GM18520 (cell line): ENCODE data around the gene NECAB2.

Source experiments
- ATAC-seq: cut with Tn5 transposase; IDR thresholded peaks from one replicate; pipeline ENCODE4 v1.9.1; 2021; ENCODE audit not compliant: unreplicated experiment

The NECAB2 gene

GRCh38 chr16:83965444-83966152 is 2.4 kb upstream of the NECAB2 start:
- ATAC-seq: no peak

DNA sequence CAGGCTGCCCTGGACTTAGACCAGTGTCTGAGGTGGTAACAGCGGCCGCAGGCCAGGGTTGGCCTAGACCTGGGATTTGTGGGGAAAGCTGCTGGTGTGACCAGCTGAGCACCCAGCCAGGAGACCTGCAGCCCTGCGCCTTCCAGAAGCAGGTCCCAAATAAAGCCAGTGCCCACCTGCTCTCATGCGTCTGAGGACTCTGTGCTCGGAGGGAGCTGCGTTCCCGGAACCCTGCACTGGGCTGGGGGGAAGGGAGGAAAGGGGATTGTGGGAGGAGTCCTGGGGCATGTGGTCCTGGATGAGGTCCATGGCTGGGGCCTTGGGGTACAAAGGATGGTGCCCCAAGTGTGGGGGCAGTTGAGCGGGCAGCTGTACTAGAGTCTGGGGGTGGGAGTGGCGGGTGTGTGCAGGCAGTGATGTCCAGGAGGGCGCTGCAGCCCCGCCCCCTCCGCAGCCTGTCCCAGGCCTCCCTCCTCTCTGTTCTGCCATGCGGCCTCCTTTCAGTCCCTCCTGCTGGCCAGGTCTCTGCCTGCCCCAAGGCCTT is 1.8 kb upstream of the NECAB2 start:
- ATAC-seq: no peak

DNA sequence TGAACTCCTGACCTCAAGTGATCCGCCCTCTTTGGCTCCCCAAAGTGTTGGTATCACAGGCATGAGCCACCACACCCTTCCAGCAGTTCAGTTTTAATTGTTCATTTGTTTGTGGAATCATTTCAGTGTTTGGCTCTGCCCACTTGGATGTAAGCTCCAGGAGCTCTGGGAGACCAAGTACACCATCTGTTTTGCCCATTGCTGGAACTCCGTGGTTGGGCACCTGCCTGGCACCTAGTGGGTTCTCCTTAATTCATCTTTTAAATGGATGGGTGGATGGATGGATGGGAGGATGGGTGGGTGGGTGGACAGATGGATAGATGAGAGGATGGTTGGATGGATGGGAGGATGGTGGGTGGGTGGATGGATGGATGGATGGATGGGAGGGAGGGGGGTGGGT is 953 bp upstream of the NECAB2 start:
- ATAC-seq: no peak

DNA sequence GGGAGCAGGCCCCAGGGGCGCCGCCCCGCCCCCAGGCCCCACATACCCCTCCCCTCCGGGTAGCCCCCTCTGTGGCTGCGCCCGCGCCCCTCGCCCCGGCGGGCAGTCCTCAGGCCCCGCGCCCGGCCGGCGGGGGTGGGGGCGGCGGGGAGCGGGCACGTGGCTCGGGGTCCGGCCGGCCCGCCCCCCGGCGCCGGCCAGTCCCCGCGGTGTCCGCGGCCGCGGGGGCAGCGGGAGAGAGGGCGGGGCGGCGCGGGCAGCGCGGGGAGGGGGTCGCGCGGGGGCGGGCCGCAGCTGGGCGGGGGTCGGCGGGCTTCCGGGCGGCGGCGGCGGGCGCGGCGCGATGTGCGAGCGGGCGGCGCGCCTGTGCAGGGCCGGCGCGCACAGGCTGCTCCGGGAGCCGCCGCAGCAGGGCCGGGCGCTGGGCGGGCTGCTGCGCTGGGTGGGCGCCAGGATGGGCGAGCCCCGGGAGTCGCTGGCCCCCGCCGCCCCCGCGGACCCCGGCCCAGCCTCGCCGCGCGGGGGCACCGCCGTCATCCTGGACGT is 335 bp downstream of the NECAB2 start:
- ATAC-seq: no peak

GRCh38 chr16:83968891-83969649 is 1.0 kb downstream of the NECAB2 start:
- no peak for ATAC-seq

DNA sequence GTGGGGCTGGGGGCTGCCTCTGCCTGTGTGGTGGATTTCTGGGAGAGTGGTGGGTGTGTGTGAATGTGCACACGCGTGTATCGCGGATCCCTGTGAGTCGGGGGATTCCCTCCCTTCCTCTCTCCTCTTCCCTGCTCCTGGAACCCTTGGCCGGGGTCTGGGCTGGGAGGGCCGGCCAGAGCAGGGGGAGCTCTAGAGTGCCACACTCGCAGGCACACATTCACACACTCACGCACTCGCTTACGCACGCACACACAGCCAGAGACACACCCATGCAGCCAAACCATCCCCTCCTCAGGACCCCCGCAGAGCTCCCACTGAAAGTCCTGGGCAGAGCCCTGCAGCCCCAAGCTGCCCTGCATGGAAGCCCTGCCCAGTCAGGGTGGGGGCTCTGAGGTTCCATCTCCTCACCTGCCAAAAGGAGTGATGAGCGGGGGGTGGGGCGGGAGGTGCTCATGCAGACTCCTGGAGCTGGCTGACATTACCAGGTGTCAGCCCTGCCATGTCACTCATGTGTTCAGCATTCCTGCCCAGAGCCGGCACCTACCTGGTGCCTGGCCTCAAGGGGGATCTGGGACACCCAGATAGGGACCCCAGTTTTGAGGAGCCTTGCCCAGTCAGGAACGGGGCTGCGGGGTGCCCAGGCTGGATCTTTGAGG is 1.9 kb downstream of the NECAB2 start:
- ATAC-seq: no peak

GRCh38 chr16:83970430-83970815 is 2.4 kb downstream of the NECAB2 start:
- no peak for ATAC-seq

DNA sequence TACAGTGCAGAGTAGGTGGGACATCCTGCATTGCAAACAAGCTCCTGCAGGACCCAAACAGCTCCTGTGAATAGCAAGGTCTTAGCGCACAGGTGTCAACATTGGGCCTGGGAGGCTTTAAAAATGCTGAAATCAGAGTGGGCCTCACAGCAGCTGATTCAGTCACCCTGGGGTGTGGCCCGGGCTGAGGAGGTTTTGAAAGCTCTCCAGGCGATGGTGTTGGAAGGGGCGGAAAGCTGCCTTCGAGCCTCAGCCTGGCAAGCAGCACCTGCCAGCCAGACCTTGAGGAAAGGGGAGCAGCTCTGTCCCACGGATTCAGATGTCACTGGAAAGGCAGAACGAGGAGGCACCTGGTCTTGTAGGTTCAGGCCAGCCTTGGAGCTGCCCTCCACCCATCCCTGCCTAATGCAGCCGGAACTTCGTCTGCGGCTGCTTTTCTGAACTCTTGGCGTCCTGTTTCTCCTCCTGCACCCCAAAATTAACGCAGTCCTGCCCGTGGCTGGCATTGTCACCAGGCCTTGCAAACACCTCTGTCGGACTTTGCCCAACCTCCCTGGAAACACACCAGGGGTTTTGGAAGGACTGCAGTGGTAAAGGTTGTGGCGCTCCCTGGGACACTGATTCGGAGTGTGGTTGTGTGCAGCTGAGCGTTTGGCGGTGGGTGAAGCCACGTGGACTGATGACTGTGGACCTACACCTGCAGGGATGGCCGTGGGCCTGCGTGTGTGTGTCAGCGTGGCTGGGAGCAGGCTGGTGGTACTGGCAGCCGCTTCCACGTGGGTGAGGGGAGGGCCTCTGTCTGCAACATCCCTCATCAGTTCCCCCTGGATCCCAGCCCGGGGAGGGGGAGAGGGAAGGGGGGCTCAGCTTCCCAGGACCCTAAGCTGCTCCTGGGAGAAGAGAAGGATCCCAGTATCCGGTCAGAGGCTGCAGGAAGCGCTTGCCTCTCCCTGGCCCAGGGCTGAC is 3.4 kb downstream of the NECAB2 start:
- ATAC-seq: no peak

GRCh38 chr16:83972256-83973008 is 4.4 kb downstream of the NECAB2 start:
- no peak for ATAC-seq

GRCh38 chr16:83973077-83973476 is 5.0 kb downstream of the NECAB2 start:
- ATAC-seq: no peak

- no peak for ATAC-seq
These were observed 5.7 kb downstream of the NECAB2 start for GRCh38 chr16:83973581-83974385.

DNA sequence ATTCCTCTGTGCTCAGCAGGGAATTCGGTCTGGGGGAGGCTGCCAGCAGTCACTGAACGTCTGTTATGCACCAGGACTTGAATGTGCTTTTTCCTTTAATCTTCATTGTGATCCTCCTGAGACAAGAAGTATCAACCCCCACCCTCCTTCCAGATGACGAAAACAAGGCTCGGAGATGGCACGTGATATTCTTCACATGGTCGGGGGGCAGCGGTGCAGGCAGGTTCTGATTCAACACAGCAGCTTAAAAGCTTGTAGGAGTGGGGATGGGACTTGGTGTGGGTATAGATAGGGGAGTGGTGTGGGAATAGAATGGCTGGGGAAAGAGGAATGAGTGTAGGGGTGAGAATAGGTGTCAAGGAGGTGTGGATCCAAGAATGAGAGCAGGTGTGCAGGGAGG is 6.4 kb downstream of the NECAB2 start:
- ATAC-seq: no peak

DNA sequence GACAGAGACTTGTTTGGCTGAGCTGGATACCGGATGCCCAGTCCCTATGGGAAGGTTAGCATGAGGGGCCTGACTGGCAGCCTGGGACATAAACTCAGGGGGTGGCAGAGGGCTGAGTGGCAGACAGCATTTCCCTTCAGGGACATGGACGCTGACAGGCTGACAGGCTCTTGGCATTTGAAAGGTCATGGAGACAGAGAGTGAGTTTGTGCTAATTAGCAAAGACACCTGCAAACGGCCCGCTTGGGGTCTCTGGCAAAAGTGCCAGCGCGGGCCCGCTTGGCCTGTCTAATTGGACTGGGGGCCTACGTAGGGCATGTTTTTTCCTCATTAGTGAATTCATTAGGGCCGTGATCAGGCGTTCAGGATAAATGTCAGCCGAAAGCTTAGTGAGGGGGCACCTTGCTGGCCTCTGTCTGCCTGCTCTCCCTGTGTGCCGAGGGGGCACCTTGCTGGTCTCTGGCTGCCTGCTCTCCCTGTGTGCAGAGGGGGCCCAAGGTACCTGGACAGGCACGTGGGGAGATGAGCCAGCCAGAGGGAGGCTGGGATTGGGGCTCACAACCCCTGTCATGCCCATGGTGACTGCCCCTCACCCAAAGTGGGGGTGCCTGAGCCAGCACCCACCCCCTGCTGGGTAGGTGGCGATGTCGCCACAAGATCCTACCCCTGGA is 7.7 kb downstream of the NECAB2 start:
- no peak for ATAC-seq

GRCh38 chr16:83977056-83977815 is 9.2 kb downstream of the NECAB2 start:
- ATAC-seq: no peak

DNA sequence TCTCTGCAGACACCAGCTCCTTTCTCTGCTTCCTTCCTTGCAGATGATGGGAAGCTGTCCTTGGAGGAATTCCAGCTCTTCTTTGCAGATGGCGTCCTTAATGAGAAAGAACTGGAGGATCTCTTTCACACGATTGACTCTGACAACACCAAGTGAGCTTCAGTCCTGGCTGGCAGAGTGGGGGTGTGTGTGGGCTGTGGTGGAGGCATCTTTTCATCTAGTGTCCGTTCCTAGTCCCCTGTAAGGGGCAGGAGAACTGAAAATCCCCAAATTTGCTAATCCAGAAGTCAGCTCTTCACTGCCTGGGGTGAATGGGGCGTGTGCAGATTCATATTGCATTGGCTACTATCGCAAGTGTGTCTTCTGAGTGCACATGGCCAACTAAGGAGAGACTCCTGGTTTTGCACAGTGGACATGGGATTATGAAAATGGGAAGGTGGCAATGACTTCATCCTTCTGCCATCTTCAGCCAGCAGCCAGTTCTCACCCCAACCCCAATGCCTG is 10.4 kb downstream of the NECAB2 start:
- ATAC-seq: no peak

GRCh38 chr16:83979441-83979840 is 11.4 kb downstream of the NECAB2 start:
- no peak for ATAC-seq

DNA sequence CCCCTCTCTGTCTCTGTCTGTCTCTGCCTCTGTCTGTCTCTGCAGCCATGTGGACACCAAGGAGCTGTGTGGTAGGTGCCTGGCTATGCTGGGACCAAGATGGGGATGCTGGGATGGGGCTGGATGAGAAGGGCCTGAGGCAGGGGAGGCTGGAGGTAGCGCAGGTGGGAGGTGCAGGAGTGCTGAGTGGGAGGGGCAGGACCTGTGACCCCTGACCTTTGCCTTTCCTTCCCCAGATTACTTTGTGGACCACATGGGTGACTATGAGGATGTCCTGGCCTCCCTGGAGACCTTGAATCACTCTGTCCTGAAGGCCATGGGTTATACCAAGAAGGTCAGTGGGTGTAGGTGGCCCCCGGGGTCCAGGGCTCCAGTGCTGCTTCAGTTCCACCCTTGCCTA is 12.8 kb downstream of the NECAB2 start:
- no peak for ATAC-seq
